GM11168 (cell line): ENCODE results near the gene TSPAN1.
"Not testable (repeated sequence)": the region's sequence is repeated elsewhere in the genome, so short reads cannot be mapped to it uniquely, and the experiment has no call there.

Source experiments
- in situ Hi-C: fragments of 300-500 bp; cut with MboI; formaldehyde crosslinking; loops from one replicate; pipeline ENCODE4 v1.12.0; 2022; ENCODE audit warnings: low sequenced_read_pairs; ENCODE audit not compliant: unreplicated experiment

The TSPAN1 gene

DNA sequence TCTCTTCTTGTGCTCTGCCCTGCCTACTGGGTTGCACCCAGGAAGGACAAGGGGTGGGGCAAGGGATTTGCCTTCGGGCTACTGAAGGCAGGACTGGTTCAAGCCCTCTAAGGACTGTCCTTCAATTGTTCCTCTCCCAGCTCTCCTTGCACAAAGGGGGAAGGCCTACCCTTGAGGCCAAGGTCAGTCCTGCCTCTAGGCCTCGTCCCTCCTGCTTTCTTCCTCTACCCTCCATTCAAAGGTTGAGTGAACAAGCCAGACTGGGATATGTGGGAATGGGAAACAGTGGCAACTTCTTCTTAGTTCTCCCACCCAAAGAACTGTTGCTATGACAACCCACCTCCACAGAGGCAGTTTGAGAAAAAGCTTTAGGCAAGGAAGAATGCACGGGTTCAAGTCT lies 30.9 kb downstream of the TSPAN1 start:
- in situ Hi-C loops, result no loop called here

DNA sequence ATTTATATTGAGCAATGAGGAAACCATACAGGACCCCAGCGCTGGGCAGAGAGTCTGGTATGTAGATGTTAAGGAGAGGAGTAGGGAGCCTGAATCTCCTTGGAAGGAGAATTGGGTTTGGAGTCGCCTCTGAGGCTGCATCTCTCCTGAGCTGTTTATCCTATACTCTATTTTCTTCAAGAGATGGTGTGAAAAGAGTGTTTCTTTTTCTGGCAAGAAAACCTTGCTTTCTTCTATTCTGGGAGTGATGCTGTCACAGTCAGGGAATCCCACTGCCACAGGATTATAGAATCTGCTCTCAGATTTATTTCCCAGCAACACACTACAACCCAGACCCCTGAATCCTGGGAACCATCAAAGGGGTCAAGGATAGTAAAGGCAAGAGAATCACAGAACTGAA lies 31.5 kb downstream of the TSPAN1 start:
- in situ Hi-C loops, result no loop called here

DNA sequence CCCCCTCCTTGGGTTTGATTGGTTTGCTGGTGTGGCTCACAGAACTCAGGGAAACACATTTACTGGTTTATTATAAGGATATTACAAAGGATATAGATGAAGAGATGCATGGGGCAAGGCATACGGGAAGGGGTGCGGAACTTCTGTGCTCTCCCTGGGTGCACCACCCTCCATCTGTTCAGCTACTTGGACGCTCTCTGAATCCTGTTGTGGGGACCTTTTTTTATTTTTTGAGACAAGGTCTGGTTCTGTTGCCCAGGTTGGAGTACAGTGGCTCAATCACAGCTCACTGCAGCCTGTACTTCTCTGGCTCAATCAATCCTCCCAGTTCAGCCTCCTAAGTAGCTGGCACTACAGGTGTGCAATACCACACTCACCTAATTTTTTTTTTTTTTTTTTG lies 35.7 kb downstream of the TSPAN1 start:
- in situ Hi-C loops, result no loop called here

DNA sequence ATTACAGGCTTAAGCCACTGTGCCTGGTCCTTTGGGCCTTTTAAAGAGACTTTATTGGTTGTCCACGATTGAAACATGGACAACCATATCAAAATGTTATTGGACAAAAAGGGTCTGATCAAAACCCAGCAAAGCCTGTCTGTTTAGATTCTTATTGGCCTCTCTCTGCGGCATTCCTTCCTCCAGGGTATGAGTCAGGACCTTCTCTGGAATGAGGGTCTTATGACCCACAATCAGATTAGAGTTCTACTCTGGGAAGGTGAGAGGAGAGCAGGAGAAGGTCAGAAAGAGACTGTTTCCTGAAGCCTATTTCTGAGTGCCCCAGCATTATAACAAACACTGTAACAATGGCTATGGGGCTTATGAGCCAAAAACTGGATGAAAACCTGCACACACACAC lies 36.2 kb downstream of the TSPAN1 start:
- in situ Hi-C loops, result no loop called here

DNA sequence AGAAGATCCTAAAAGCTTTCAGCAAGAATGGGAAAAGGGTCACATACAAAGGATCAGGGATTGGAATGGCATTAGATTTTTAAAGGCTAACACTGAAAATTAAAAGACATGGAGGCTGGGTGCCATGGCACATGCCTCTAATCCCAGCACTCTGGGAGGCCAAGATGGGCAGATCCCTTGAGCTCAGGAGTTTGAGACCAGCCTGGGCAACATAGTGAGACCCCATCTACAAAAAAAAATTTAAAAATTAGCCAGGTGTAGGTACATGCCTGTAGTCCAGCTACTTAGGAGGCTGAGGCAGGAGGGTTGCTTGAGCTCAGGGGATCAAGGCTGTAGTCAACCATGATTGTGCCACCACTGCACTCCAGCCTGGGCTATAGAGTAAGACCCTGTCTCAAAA lies 40.6 kb downstream of the TSPAN1 start:
- in situ Hi-C loops, result no loop called here

DNA sequence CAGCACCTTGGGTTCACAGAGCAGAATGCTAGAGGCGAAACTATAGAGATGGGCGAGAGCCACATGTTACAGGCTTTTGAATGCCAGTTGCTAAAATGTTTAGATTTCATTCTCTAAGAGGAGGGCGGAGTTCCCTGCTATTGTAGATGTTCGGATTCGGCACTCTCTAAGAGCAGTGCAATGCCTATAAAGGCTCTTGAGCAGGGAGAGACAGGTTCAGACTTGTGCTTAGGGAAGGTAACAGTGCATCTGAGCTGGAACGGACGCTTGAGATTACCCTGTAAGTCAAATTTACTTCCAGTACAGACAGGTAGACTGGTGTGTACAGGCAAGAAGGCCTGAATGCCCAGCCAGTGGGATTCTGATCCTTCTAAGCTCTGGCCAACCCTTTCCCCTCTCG lies 43.6 kb downstream of the TSPAN1 start:
- in situ Hi-C loops, result no loop called here

DNA sequence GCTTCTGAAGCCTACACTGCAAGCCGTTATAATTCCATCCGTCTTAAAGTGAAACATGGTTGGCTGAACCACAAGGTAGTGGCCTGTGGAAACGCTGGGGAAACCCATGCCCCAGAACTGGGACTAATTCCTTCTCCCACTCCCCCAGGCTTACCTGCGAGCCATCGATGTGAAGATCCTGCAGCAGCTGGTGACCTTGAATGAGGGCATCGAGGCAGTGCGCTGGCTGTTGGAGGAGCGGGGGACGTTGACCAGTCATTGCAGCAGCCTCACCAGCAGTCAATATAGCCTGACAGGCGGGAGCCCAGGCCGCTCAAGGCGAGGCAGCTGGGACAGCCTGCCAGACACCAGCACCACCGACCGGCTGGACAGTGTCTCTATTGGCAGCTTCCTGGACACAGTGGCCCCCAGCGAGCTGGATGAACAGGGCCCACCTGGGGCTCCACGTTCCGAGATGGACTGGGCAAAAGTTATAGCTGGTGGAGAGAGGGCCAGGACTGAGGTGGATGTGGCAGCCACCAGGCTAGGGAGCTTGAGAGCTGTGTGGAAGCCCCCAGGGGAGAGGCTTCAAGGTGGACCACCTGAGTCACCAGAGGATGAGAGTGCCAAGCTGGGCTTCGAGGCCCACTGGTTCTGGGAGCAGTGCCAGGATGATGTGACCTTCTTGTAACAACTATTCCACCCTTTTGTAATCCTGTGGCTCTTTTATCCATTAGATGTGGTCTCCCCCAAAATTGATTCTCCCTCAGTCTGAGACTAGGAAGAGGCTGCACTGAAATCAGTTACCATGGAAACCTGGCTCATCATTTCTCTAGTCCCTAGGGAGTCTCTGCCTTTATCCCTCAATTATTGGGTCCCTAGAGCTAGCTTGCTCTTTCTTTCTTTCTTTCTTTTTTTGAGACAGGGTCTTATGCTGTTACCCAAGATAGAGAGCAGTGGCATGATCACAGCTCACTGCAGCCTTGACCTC lies 44.9 kb downstream of the TSPAN1 start:
- in situ Hi-C loops, result no loop called here

DNA sequence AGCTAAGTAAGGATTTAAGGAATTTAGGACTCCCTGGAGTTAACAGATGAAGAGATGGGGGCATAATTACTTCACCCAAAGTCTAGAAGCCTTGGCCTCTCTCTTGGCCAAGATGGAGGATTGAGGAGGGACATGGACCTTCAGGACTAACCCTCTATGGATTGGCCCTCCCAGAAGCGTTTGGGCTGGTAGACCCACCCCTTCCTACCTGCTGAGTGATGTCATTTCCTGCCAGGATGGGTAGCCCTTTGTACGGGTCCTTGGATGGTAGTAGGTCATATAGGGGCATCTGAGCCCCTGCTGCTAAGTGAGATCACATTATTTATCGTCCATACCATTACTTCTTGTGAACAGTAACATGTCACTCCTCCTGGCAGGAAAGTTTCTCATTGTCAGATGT lies 45.9 kb downstream of the TSPAN1 start:
- in situ Hi-C loops, result no loop called here

DNA sequence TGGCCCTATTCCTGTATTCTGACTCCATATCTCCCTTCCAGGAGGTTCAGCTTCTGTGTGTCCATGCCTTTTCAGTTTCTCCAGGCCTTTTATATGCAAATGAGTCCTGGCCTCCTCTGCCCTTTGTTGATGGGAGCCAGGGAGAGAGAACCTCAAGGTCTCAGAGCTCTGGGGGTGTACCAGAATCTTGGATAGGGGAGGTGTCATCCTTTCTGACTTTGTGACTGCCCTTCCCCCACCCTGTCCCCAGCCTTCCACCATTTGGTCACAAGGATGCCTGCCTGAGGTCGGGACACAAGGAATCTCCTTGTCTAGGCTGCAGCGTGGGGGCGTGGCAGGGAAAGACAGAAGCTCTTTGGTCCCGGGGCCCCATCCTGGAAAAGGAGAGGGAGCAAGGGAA lies 46.9 kb downstream of the TSPAN1 start:
- in situ Hi-C loops, result no loop called here

DNA sequence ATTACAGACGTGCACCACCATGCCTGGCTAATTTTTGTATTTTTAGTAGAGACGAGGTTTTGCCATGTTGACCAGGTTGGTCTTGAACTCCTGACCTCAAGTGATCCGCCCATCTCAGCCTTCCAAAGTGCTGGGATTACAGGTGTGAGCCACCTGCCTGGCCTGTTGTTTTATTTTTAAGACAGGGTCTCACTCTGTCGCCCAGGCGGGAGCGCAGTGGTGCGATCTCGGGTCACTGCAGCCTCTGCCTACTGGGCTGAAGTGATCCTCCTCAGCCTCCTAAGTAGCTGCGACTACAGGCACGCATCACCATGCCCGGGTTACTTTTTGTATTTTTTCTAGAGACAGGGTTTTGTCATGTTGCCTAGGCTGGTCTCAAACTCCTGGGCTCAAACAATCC lies 48.2 kb downstream of the TSPAN1 start:
- in situ Hi-C loops, result not testable (repeated sequence)

DNA sequence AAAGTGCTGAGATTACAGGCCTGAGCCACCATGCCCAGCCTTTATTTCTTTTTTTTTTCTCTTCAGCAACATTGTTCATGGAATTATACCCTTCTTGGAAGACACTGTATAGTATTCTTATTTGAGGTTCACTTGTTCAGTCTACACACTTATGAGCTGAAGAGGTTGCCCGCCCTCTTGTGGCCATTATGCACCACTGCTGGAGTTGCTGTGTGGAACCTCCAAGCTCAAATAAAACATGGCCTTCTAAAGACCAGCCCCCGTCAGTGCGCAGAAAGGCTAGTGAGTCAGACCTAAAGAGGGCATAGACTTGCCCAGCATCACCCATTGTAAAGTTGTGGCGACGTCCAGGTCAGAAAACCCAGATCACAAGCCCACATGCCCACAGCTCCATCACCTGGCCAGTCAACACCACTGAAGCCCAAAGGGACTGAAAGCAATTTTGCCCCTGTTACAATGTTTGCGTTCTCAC lies 48.6 kb downstream of the TSPAN1 start:
- in situ Hi-C loops, result no loop called here

DNA sequence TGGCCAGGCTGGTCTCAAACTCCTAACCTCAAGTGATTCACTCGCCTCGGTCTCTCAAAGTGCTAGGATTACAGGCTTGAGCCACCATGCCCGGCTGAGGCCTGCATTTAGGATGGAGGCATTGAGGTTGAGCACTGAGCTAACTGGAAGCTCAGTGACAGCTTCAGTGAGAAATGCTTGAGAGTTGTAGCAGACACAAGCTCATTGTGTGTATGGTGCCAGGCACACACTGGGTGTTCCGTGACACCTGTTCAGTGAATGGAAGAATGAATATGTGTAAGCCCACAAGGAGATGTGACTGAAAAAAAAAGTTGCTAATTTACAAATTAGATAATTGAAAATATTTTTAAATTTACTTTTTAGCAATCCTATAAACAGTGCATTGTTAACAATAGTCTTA lies 50.1 kb downstream of the TSPAN1 start:
- in situ Hi-C loops, result no loop called here

DNA sequence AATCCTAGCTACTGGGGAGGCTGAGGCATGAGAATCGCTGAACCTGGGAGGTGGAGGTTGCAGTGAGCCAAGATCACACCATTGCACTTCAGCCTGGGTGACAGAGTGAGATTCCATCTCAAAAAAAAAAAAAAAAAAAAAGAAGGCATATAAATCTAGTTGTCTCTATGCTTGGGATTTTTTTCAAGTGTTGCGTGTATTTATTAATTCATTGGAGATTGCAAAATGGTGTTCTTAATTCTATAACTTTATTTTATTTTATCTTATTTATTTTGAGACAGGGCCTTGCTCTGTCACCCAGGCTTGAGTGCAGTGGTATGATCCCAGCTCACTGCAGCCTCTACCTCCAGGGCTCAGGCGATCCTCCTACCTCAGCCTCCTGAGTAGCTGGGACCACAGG lies 56.3 kb downstream of the TSPAN1 start:
- in situ Hi-C loops, result not testable (repeated sequence)
